ENCODE data around the gene EHBP1L1. TPM values are rescaled to one million over a fixed set of nuclear protein-coding genes. Genes with fewer than 3 reads are reported as not detected.

The EHBP1L1 gene
- total and polyA plus RNA-seq, 2 of the 8 experiments (the other 6 are each of a cell fraction or from before 2014, with no cell fraction given), result 4.3 to 6.6 TPM

- peak in 1 of 2 experiments; percentile 52; a peak in 1 of 4 replicates for TF ChIP-seq SIN3A (conservative IDR thresholded peaks at IDR 0.05 in 1 of 2, IDR thresholded peaks at IDR 0.05 in 1 of 2; ENCODE audit: low read depth in 1 of 2, low read length in 2 of 2)
- peak; percentile 61 to 64 for TF ChIP-seq RAD21 (IDR thresholded peaks at IDR 0.05 in 1 of 2, conservative IDR thresholded peaks at IDR 0.05 in 1 of 2; ENCODE audit: low read depth in 2 of 2, low read length in 2 of 2)
- TF ChIP-seq KDM5A (IDR thresholded peaks at IDR 0.05; ENCODE audit: low read length), result no peak
- no peak for TF ChIP-seq BCL11A (IDR thresholded peaks at IDR 0.05; ENCODE audit: low read depth in 2 of 2, low read length in 2 of 2)
- no peak for TF ChIP-seq MAFK (IDR thresholded peaks at IDR 0.05; ENCODE audit: low read depth, low read length)
Observed at GRCh38 chr11:65625628-65626342, 49.9 kb downstream of the EHBP1L1 start (continued).
